Hepatocyte (in vitro differentiated cells): ENCODE data around the gene TLN1. TPM values are rescaled to one million over a fixed set of nuclear protein-coding genes. Genes with fewer than 3 reads are reported as not detected.

Experiments used
- DNase-seq: peaks from one replicate; pipeline ENCODE4 v3.0.0-alpha.2; 2016; ENCODE audit warnings: low spot score
- H2AFZ ChIP-seq: fragments of 200-600 bp; sonication (generic); 2 replicates; pipeline ENCODE4 v1.6.0; 2016; ENCODE audit warnings: antibody characterized with exemption, mild to moderate bottlenecking
- H3K27ac ChIP-seq: fragments of 200-600 bp; sonication (generic); 2 replicates; pipeline ENCODE4 v1.5.1; 2016; ENCODE audit warnings: mild to moderate bottlenecking
- H3K27me3 ChIP-seq: fragments of 200-600 bp; sonication (generic); 2 replicates; pipeline ENCODE4 v1.6.1; 2016
- H3K36me3 ChIP-seq: fragments of 200-600 bp; sonication (generic); replicated peaks from 2 replicates; pipeline ENCODE4 v1.5.1; 2016; ENCODE audit warnings: low read depth; ENCODE audit not compliant: insufficient read depth
- H3K4me1 ChIP-seq: fragments of 200-600 bp; sonication (generic); 2 replicates; pipeline ENCODE4 v1.5.1; 2016; ENCODE audit warnings: mild to moderate bottlenecking, moderate library complexity; ENCODE audit not compliant: insufficient read depth
- H3K4me2 ChIP-seq: fragments of 200-600 bp; sonication (generic); 2 replicates; pipeline ENCODE4 v1.6.0; 2016
- H3K4me3 ChIP-seq: fragments of 200-600 bp; sonication (generic); 2 replicates; pipeline ENCODE4 v1.5.1; 2016; ENCODE audit warnings: mild to moderate bottlenecking
- H3K79me2 ChIP-seq: fragments of 200-600 bp; sonication (generic); 2 replicates; pipeline ENCODE4 v1.6.0; 2017; ENCODE audit warnings: mild to moderate bottlenecking
- H3K9me2 ChIP-seq: fragments of 200-600 bp; sonication (generic); replicated peaks from 2 replicates; pipeline ENCODE4 v1.6.0; 2017; ENCODE audit warnings: mild to moderate bottlenecking; ENCODE audit not compliant: insufficient read depth
- H3K9me3 ChIP-seq: fragments of 200-600 bp; sonication (generic); 2 replicates; pipeline ENCODE4 v1.5.1; 2016; ENCODE audit warnings: low read depth, mild to moderate bottlenecking
- H4K20me1 ChIP-seq: fragments of 200-600 bp; sonication (generic); 2 replicates; pipeline ENCODE4 v1.6.0; 2016; ENCODE audit warnings: mild to moderate bottlenecking; ENCODE audit not compliant: insufficient read depth, poor library complexity, severe bottlenecking
- EZH2 ChIP-seq: fragments of 200-600 bp; sonication (generic); IDR thresholded peaks from 2 replicates; pipeline ENCODE4 v1.6.1; 2016; ENCODE audit warnings: antibody characterized with exemption, mild to moderate bottlenecking, borderline replicate concordance
- EZH2phosphoT487 ChIP-seq: fragments of 200-600 bp; sonication (generic); IDR thresholded peaks from one replicate; pipeline ENCODE4 v1.6.1; 2018; ENCODE audit warnings: antibody characterized with exemption, mild to moderate bottlenecking, low read depth, moderate library complexity; ENCODE audit not compliant: unreplicated experiment, severe bottlenecking
- WGBS: methylation state at CpG from one replicate; pipeline ENCODE4 v1.1.6; 2016; ENCODE audit warnings: low lambda C conversion rate; ENCODE audit errors: missing lambda C conversion rate; 5-methylcytosine and 5-hydroxymethylcytosine counted together
- polyA plus RNA-seq: library from polyadenylated mRNA; unstranded; fragments of >200 nt; fragmentation: Nextera tagmentation; extraction: Ambion mirVana; gene quantifications from 2 replicates; pipeline ENCODE4 v1.2.1, GENCODE V29; 2016
- total RNA-seq: library from RNA; depleted of rRNA; stranded (reverse); fragments of >200 nt; gene quantifications from 2 replicates; pipeline ENCODE4 v1.2.3, GENCODE V29; 2014
- TF ChIP-seq, protein P1 (sequence below): fragments of 200-600 bp; sonication (generic); IDR thresholded peaks from 2 replicates; pipeline ENCODE4 v1.5.1; 2016; ENCODE audit warnings: antibody characterized with exemption, mild to moderate bottlenecking; ENCODE audit not compliant: poor library complexity

TLN1 gene
- total and polyA plus RNA-seq, 2 experiments from 2014 or later, result 70.5 to 113 TPM

DNA sequence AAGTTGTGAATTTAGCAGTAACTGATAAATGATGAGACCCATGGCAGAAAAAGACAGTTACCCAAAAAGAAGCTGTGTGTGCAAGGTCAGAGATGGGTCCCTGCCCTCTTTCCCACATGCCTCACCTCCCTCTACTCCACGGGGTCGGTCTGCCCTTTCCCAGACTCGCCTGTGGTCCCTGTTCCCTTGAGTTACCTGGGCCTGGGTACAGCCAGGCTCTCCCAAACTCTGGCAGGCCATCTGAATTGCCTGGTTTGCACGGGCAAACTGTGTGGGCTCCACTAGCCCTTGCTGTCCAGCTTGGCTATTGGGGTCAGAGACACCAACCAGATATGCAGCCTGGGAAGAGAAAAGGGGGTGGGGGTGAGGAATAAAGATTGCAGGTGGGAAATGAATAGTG lies 23.8 kb downstream of the TLN1 start:
- H3K36me3 ChIP-seq, result peaks cover 4% of the 10 kb centered on the region
- TF ChIP-seq, protein P1, sequence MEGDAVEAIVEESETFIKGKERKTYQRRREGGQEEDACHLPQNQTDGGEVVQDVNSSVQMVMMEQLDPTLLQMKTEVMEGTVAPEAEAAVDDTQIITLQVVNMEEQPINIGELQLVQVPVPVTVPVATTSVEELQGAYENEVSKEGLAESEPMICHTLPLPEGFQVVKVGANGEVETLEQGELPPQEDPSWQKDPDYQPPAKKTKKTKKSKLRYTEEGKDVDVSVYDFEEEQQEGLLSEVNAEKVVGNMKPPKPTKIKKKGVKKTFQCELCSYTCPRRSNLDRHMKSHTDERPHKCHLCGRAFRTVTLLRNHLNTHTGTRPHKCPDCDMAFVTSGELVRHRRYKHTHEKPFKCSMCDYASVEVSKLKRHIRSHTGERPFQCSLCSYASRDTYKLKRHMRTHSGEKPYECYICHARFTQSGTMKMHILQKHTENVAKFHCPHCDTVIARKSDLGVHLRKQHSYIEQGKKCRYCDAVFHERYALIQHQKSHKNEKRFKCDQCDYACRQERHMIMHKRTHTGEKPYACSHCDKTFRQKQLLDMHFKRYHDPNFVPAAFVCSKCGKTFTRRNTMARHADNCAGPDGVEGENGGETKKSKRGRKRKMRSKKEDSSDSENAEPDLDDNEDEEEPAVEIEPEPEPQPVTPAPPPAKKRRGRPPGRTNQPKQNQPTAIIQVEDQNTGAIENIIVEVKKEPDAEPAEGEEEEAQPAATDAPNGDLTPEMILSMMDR, result no peak
- TF ChIP-seq EZH2phosphoT487, result no peak
- TF ChIP-seq EZH2, result no peak
- no peak overlapping the region for H3K4me2 ChIP-seq
- no peaks in the 10 kb centered on the region for H3K79me2 ChIP-seq
- no peak overlapping the region for H3K27ac ChIP-seq
- DNase-seq, result no peak
- H3K9me2 ChIP-seq, result no peaks in the 10 kb centered on the region
- H3K27me3 ChIP-seq, result no peaks in the 10 kb centered on the region
- 97% methylated on average over 4 of the region's 4 CpGs for WGBS
- H3K4me3 ChIP-seq, result no peak overlapping the region
- H4K20me1 ChIP-seq, result no peaks in the 10 kb centered on the region
- no peak overlapping the region for H2AFZ ChIP-seq
- H3K4me1 ChIP-seq, result no peaks in the 10 kb centered on the region
- no peaks in the 10 kb centered on the region for H3K9me3 ChIP-seq

DNA sequence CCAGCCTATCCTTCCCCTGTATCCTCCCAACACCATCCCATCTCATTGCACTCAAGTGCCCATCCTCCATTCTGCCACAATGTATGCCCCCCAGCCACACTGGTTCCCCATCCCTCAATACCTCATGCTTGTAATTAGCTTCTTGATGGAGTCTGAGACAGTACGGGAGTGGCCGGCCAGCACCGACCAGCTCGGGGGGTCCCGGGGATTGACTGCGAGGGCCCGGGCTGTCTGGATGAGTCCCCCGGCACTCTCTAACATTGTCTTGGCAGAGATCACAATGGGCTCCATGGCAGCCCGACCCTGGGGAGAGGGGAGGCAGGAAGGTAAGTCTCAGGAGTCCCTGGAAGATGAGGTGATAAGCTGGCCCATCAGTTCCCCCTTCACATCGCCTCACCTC lies 25.0 kb downstream of the TLN1 start:
- Histone ChIP-seq H2AFZ (no peak overlapping the region), H3K4me3 (no peak overlapping the region), H3K9me3 (no peaks in the 10 kb centered on the region), H3K4me1 (no peaks in the 10 kb centered on the region), H3K27ac (no peak overlapping the region), H3K27me3 (no peaks in the 10 kb centered on the region), H4K20me1 (no peaks in the 10 kb centered on the region), H3K9me2 (no peaks in the 10 kb centered on the region), H3K4me2 (no peak overlapping the region), H3K36me3 (peaks cover 4% of the 10 kb centered on the region), H3K79me2 (no peaks in the 10 kb centered on the region)
- DNase-seq, result no peak
- TF ChIP-seq EZH2phosphoT487 (no peak), EZH2 (no peak)
- TF ChIP-seq, protein P1, result no peak
- WGBS, result 94% methylated on average over 10 of the region's 10 CpGs

DNA sequence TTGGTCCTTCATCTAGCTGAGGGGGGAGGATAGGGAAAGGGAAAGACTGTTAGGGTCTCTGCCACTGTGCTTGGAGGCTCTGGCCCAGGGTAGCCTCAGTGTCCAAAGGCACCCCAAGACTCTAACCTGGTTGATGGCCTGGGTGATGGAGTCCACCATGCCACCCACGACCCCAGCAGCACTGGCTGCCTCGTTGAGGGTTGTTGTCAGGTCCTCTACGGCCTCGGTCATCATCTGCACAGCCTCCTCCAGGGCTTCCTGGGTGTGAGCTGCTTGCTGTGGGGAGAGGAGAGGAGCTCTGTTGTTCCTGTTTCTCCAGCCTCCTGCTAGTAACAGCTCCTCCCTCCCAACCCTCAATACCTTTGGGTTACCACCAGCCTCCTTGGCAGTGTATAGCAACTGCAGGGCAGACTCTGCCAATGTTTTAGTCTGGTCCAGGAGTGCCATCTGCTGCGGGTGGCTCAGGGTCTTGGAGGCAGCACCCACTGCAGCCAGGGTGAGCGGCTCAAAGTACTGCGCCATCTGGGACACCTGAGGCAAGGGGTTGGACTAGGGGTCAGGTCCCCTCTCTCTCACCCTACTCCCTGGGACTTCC lies 26.1 kb downstream of the TLN1 start:
- WGBS, result 98% methylated on average over 7 of the region's 7 CpGs

More for the DNA sequence above, 26.1 kb downstream of the TLN1 start:
- H3K9me3 ChIP-seq, result no peaks in the 10 kb centered on the region
- DNase-seq, result no peak
- no peak overlapping the region for H3K4me2 ChIP-seq
- H2AFZ ChIP-seq, result no peak overlapping the region
- H3K4me1 ChIP-seq, result no peaks in the 10 kb centered on the region
- no peaks in the 10 kb centered on the region for H3K79me2 ChIP-seq
- H3K27me3 ChIP-seq, result no peaks in the 10 kb centered on the region
- no peak overlapping the region for H3K4me3 ChIP-seq
- H3K27ac ChIP-seq, result no peak overlapping the region
- no peaks in the 10 kb centered on the region for H3K9me2 ChIP-seq
- TF ChIP-seq, protein P1, result no peak
- TF ChIP-seq EZH2 (no peak), EZH2phosphoT487 (no peak)
- no peaks in the 10 kb centered on the region for H4K20me1 ChIP-seq
- H3K36me3 ChIP-seq, result peaks cover 4% of the 10 kb centered on the region
